Activated naive CD8-positive, alpha-beta T cell treated with anti-CD3 and anti-CD28 coated beads for 36 hours (primary cell): Measurements from ENCODE around the gene MAB21L4. TPM values are rescaled to one million over a fixed set of nuclear protein-coding genes. Genes with fewer than 3 reads are reported as not detected.

ENCODE experiments used
- DNase-seq: peaks from one replicate; pipeline ENCODE4 v3.0.0; 2021
- H3K27ac Mint-ChIP-seq: one replicate; pipeline ENCODE4 v1.8.0; 2022; ENCODE audit warnings: mild to moderate bottlenecking, moderate library complexity, mixed read lengths
- H3K27me3 Mint-ChIP-seq: one replicate; pipeline ENCODE4 v1.8.0; 2022; ENCODE audit warnings: mild to moderate bottlenecking, mixed read lengths
- H3K36me3 Mint-ChIP-seq: one replicate; pipeline ENCODE4 v1.8.0; 2021; ENCODE audit warnings: mild to moderate bottlenecking, mixed read lengths
- H3K4me1 Mint-ChIP-seq: one replicate; pipeline ENCODE4 v1.8.0; 2021; ENCODE audit warnings: mixed read lengths
- H3K4me3 Mint-ChIP-seq: one replicate; pipeline ENCODE4 v1.8.0; 2022; ENCODE audit warnings: mild to moderate bottlenecking, moderate library complexity, mixed read lengths
- H3K9me3 Mint-ChIP-seq: one replicate; pipeline ENCODE4 v1.8.0; 2022; ENCODE audit warnings: mixed read lengths
- total RNA-seq, 2 experiments: library from RNA; stranded (reverse); gene quantifications; one replicate each; pipeline ENCODE4 v1.2.3, GENCODE V29; 2021

Gene MAB21L4
- total RNA-seq, 2 experiments from 2014 or later, result not detected

- no peak overlapping the region for H3K4me3 Mint-ChIP-seq
- no peak for DNase-seq
- H3K27ac Mint-ChIP-seq, result no peak overlapping the region
- no peaks in the 10 kb centered on the region for H3K4me1 Mint-ChIP-seq
- no peaks in the 10 kb centered on the region for H3K27me3 Mint-ChIP-seq
- H3K36me3 Mint-ChIP-seq, result no peaks in the 10 kb centered on the region
- H3K9me3 Mint-ChIP-seq, result no peaks in the 10 kb centered on the region
These were observed 10.4 kb downstream of the MAB21L4 start for GRCh38 chr2:240885566-240885965.

GRCh38 chr2:240884745-240885144, 11.2 kb downstream of the MAB21L4 start:
- no peaks in the 10 kb centered on the region for H3K9me3 Mint-ChIP-seq
- H3K4me1 Mint-ChIP-seq, result no peaks in the 10 kb centered on the region
- H3K36me3 Mint-ChIP-seq, result no peaks in the 10 kb centered on the region
- H3K4me3 Mint-ChIP-seq, result no peak overlapping the region
- DNase-seq, result no peak
- no peak overlapping the region for H3K27ac Mint-ChIP-seq
- H3K27me3 Mint-ChIP-seq, result no peaks in the 10 kb centered on the region

- H3K27me3 Mint-ChIP-seq, result no peaks in the 10 kb centered on the region
- no peak overlapping the region for H3K4me3 Mint-ChIP-seq
- H3K4me1 Mint-ChIP-seq, result no peaks in the 10 kb centered on the region
- DNase-seq, result no peak
- no peaks in the 10 kb centered on the region for H3K36me3 Mint-ChIP-seq
- H3K9me3 Mint-ChIP-seq, result no peaks in the 10 kb centered on the region
- H3K27ac Mint-ChIP-seq, result no peak overlapping the region
These were observed 11.7 kb downstream of the MAB21L4 start for GRCh38 chr2:240884221-240884620.

GRCh38 chr2:240881913-240882312, 14.0 kb downstream of the MAB21L4 start:
- Mint-ChIP-seq H3K4me3 (no peak overlapping the region), H3K4me1 (no peaks in the 10 kb centered on the region), H3K36me3 (no peaks in the 10 kb centered on the region), H3K27ac (no peak overlapping the region), H3K9me3 (no peaks in the 10 kb centered on the region), H3K27me3 (no peaks in the 10 kb centered on the region)
- DNase-seq, result no peak

GRCh38 chr2:240879105-240879504, 16.9 kb downstream of the MAB21L4 start:
- DNase-seq, result no peak
- Mint-ChIP-seq H3K27me3 (no peaks in the 10 kb centered on the region), H3K4me3 (no peak overlapping the region), H3K9me3 (no peaks in the 10 kb centered on the region), H3K27ac (no peak overlapping the region), H3K36me3 (no peaks in the 10 kb centered on the region), H3K4me1 (no peaks in the 10 kb centered on the region)

- no peak for DNase-seq
- Mint-ChIP-seq H3K9me3 (no peaks in the 10 kb centered on the region), H3K4me3 (no peak overlapping the region), H3K27me3 (no peaks in the 10 kb centered on the region), H3K36me3 (no peaks in the 10 kb centered on the region), H3K4me1 (no peaks in the 10 kb centered on the region), H3K27ac (no peak overlapping the region)
These were observed 17.5 kb downstream of the MAB21L4 start for GRCh38 chr2:240878341-240878936.

- Mint-ChIP-seq H3K36me3 (no peaks in the 10 kb centered on the region), H3K27ac (no peak overlapping the region), H3K4me1 (no peaks in the 10 kb centered on the region), H3K27me3 (no peaks in the 10 kb centered on the region), H3K4me3 (no peak overlapping the region), H3K9me3 (no peaks in the 10 kb centered on the region)
- no peak for DNase-seq
These were observed 18.3 kb downstream of the MAB21L4 start for GRCh38 chr2:240877460-240878340.

- Mint-ChIP-seq H3K4me3 (no peak overlapping the region), H3K9me3 (no peaks in the 10 kb centered on the region), H3K27me3 (no peaks in the 10 kb centered on the region), H3K27ac (no peak overlapping the region), H3K36me3 (no peaks in the 10 kb centered on the region), H3K4me1 (no peaks in the 10 kb centered on the region)
- DNase-seq, result no peak
These were observed 19.3 kb downstream of the MAB21L4 start for GRCh38 chr2:240876475-240877251.

- H3K27ac Mint-ChIP-seq, result no peak overlapping the region
- no peaks in the 10 kb centered on the region for H3K9me3 Mint-ChIP-seq
- H3K27me3 Mint-ChIP-seq, result no peaks in the 10 kb centered on the region
- H3K4me1 Mint-ChIP-seq, result no peaks in the 10 kb centered on the region
- H3K36me3 Mint-ChIP-seq, result no peaks in the 10 kb centered on the region
- H3K4me3 Mint-ChIP-seq, result no peak overlapping the region
- no peak for DNase-seq
These were observed 19.9 kb downstream of the MAB21L4 start for GRCh38 chr2:240876035-240876474.

GRCh38 chr2:240875228-240876034, 20.5 kb downstream of the MAB21L4 start:
- no peak overlapping the region for H3K27ac Mint-ChIP-seq
- no peaks in the 10 kb centered on the region for H3K9me3 Mint-ChIP-seq
- H3K4me3 Mint-ChIP-seq, result no peak overlapping the region
- no peak for DNase-seq
- H3K36me3 Mint-ChIP-seq, result no peaks in the 10 kb centered on the region
- no peaks in the 10 kb centered on the region for H3K27me3 Mint-ChIP-seq
- H3K4me1 Mint-ChIP-seq, result no peaks in the 10 kb centered on the region

- no peak for DNase-seq
- no peaks in the 10 kb centered on the region for H3K4me1 Mint-ChIP-seq
- no peaks in the 10 kb centered on the region for H3K9me3 Mint-ChIP-seq
- no peaks in the 10 kb centered on the region for H3K36me3 Mint-ChIP-seq
- H3K4me3 Mint-ChIP-seq, result no peak overlapping the region
- H3K27me3 Mint-ChIP-seq, result no peaks in the 10 kb centered on the region
- no peak overlapping the region for H3K27ac Mint-ChIP-seq
These were observed 21.2 kb downstream of the MAB21L4 start for GRCh38 chr2:240874715-240875227.

- no peaks in the 10 kb centered on the region for H3K27me3 Mint-ChIP-seq
- H3K9me3 Mint-ChIP-seq, result no peaks in the 10 kb centered on the region
- no peak overlapping the region for H3K27ac Mint-ChIP-seq
- H3K4me1 Mint-ChIP-seq, result no peaks in the 10 kb centered on the region
- no peak for DNase-seq
- no peak overlapping the region for H3K4me3 Mint-ChIP-seq
- H3K36me3 Mint-ChIP-seq, result no peaks in the 10 kb centered on the region
These were observed 21.9 kb downstream of the MAB21L4 start for GRCh38 chr2:240873805-240874714.

- H3K36me3 Mint-ChIP-seq, result no peaks in the 10 kb centered on the region
These were observed 22.7 kb downstream of the MAB21L4 start for GRCh38 chr2:240873098-240873788.

More at GRCh38 chr2:240873098-240873788, 22.7 kb downstream of the MAB21L4 start:
- Mint-ChIP-seq H3K27ac (no peak overlapping the region), H3K4me3 (no peak overlapping the region), H3K9me3 (no peaks in the 10 kb centered on the region), H3K4me1 (no peaks in the 10 kb centered on the region), H3K27me3 (no peaks in the 10 kb centered on the region)
- no peak for DNase-seq
